NCI-H1436 (cell line): Measurements from ENCODE around the gene CFAP206.

Experiments
- DNase-seq: peaks from one replicate; lab custom pipeline; 2025; lab: John Stamatoyannopoulos, UW

The CFAP206 gene

GRCh38 chr6:87407901-87408720 is at the start of gene CFAP206:
TSS of gene CFAP206 (plus strand) at chr6:87407972. CDS start at chr6:87409840, 1,868 bp downstream.
- DNase-seq = peak; percentile 80

- no peak for DNase-seq
Observed at GRCh38 chr6:87364602-87365252, 43.0 kb upstream of the CFAP206 start.

GRCh38 chr6:87366072-87366827 is 41.5 kb upstream of the CFAP206 start:
- DNase-seq = no peak

- no peak for DNase-seq
Observed at GRCh38 chr6:87366899-87367298, 40.9 kb upstream of the CFAP206 start.

- no peak for DNase-seq
Observed at GRCh38 chr6:87373377-87373776, 34.4 kb upstream of the CFAP206 start.

GRCh38 chr6:87375315-87375714 is 32.5 kb upstream of the CFAP206 start:
- DNase-seq = no peak

- DNase-seq = no peak
Observed at GRCh38 chr6:87376643-87377042, 31.1 kb upstream of the CFAP206 start.

GRCh38 chr6:87378947-87379346 is 28.8 kb upstream of the CFAP206 start:
- DNase-seq = no peak

GRCh38 chr6:87382861-87383260 is 24.9 kb upstream of the CFAP206 start:
- no peak for DNase-seq

- DNase-seq = no peak
Observed at GRCh38 chr6:87384038-87384437, 23.7 kb upstream of the CFAP206 start.

- no peak for DNase-seq
Observed at GRCh38 chr6:87384449-87384848, 23.3 kb upstream of the CFAP206 start.

- peak; percentile 14 for DNase-seq
Observed at GRCh38 chr6:87391334-87391733, 16.4 kb upstream of the CFAP206 start.

GRCh38 chr6:87393026-87393622 is 14.6 kb upstream of the CFAP206 start:
- peak; percentile 73 for DNase-seq

- no peak for DNase-seq
Observed at GRCh38 chr6:87395431-87395830, 12.3 kb upstream of the CFAP206 start.

GRCh38 chr6:87396595-87397392 is 11.0 kb upstream of the CFAP206 start:
- DNase-seq = peak; percentile 11

GRCh38 chr6:87397656-87398055 is 10.1 kb upstream of the CFAP206 start:
- DNase-seq = no peak

- DNase-seq = no peak
Observed at GRCh38 chr6:87401832-87402231, 5.9 kb upstream of the CFAP206 start.

- no peak for DNase-seq
Observed at GRCh38 chr6:87407561-87407900, 241 bp upstream of the CFAP206 start.

GRCh38 chr6:87408721-87409155 is 966 bp downstream of the CFAP206 start:
- DNase-seq = no peak

- no peak for DNase-seq
Observed at GRCh38 chr6:87419266-87419665, 11.5 kb downstream of the CFAP206 start.

- DNase-seq = no peak
Observed at GRCh38 chr6:87420360-87420759, 12.6 kb downstream of the CFAP206 start.

GRCh38 chr6:87421576-87421975 is 13.8 kb downstream of the CFAP206 start:
- no peak for DNase-seq
